Endothelial cell (in vitro differentiated cells): ENCODE measurements around the gene BACH2. TPM values are rescaled to one million over a fixed set of nuclear protein-coding genes. Genes with fewer than 3 reads are reported as not detected.

Experiments
- DNase-seq: peaks from one replicate; pipeline ENCODE4 v3.0.0; 2021; ENCODE audit warnings: low spot score
- H3K27ac Mint-ChIP-seq: one replicate; pipeline ENCODE4 v1.8.0; 2021; ENCODE audit warnings: mixed read lengths, inconsistent platforms; ENCODE audit not compliant: unreplicated experiment
- H3K27me3 Mint-ChIP-seq: one replicate; pipeline ENCODE4 v1.8.0; 2021; ENCODE audit warnings: mild to moderate bottlenecking, moderate library complexity, mixed read lengths, inconsistent platforms; ENCODE audit not compliant: unreplicated experiment
- H3K36me3 Mint-ChIP-seq: one replicate; pipeline ENCODE4 v1.8.0; 2021; ENCODE audit warnings: mild to moderate bottlenecking, low read depth, mixed read lengths, inconsistent platforms; ENCODE audit not compliant: unreplicated experiment
- H3K4me1 Mint-ChIP-seq: one replicate; pipeline ENCODE4 v1.8.0; 2021; ENCODE audit warnings: mild to moderate bottlenecking, mixed read lengths, inconsistent platforms; ENCODE audit not compliant: unreplicated experiment
- H3K4me3 Mint-ChIP-seq: one replicate; pipeline ENCODE4 v1.8.0; 2021; ENCODE audit warnings: mild to moderate bottlenecking, mixed read lengths, inconsistent platforms; ENCODE audit not compliant: unreplicated experiment
- H3K9me3 Mint-ChIP-seq: one replicate; pipeline ENCODE4 v1.8.0; 2021; ENCODE audit warnings: mixed read lengths, inconsistent platforms; ENCODE audit not compliant: unreplicated experiment
- total RNA-seq: library from RNA; stranded (reverse); fragmentation: NEBNext Ultra II Directional; extraction: Animal tissue kit (Norgen Biotek cat#: 25700); gene quantifications from one replicate; pipeline ENCODE4 v1.2.1, GENCODE V29; 2021; ENCODE audit not compliant: unreplicated experiment
- TF ChIP-seq, protein P1 (sequence below): fragments of 200-600 bp; sonication (generic); IDR thresholded peaks from one replicate; pipeline ENCODE4 v1.5.0; 2021; ENCODE audit warnings: antibody characterized with exemption; ENCODE audit not compliant: unreplicated experiment

The BACH2 gene
- total RNA-seq, 1 donor from 2014 or later: 3.9 TPM

DNA sequence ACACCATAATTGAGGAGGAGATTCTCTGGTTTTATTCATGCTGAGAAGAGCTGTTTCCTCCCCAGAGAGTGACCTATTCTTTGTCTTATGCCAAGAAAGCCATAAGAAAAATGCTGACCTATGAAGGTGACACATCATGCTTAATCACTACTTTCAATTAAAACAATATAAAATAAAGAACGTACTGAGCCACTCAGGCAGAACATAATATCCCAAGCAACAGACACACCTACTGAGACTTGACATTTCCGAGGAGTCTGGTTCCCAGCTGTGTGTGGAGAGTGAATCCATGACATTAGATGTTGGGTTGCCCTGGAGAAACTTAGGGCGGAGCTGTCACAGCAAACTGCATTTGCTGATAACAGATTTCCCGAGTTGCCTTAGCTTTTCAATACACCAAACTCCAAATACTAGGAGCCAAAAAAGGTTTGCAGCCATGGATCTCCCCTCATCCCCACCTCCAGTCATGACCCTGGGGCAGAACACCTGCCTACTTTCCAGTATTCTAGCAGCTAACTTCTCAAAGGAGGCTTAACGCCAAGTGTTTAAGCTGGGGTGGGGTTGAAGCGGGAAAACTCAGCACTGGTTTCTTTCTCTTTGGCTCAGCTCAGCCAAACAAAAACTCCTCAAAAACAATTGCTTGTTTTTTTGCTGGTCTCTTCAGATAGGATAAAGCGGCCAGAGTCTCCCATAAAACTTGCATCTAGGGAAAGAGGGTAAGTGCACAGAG is 92.2 kb downstream of the BACH2 start:
- Mint-ChIP-seq H3K4me3 (no peak overlapping the region), H3K27ac (no peak overlapping the region), H3K9me3 (no peaks in the 10 kb centered on the region), H3K27me3 (no peaks in the 10 kb centered on the region), H3K36me3 (no peaks in the 10 kb centered on the region), H3K4me1 (peaks cover 7% of the 10 kb centered on the region)
- DNase-seq: no peak
- TF ChIP-seq, protein P1, sequence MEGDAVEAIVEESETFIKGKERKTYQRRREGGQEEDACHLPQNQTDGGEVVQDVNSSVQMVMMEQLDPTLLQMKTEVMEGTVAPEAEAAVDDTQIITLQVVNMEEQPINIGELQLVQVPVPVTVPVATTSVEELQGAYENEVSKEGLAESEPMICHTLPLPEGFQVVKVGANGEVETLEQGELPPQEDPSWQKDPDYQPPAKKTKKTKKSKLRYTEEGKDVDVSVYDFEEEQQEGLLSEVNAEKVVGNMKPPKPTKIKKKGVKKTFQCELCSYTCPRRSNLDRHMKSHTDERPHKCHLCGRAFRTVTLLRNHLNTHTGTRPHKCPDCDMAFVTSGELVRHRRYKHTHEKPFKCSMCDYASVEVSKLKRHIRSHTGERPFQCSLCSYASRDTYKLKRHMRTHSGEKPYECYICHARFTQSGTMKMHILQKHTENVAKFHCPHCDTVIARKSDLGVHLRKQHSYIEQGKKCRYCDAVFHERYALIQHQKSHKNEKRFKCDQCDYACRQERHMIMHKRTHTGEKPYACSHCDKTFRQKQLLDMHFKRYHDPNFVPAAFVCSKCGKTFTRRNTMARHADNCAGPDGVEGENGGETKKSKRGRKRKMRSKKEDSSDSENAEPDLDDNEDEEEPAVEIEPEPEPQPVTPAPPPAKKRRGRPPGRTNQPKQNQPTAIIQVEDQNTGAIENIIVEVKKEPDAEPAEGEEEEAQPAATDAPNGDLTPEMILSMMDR: no peak

DNA sequence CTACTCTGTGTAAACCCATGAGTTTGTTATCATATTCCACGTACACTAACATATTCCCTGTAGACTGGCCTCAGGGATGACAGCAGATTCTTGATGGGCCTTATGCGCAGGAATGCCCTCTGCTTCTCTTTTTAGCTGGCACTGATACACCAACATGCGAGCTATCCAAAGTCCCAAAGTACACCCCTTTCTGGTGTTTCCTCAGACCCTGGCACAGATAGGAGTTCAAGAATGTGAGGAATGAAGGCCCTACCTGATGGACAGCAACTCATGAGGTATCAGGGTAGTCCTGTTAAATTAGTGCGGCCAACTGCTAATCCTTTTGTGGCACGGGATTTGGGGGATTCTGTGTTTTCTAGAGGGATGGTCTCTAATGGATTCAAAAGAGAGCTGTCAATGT is 93.0 kb downstream of the BACH2 start:
- Mint-ChIP-seq H3K27me3 (no peaks in the 10 kb centered on the region), H3K4me3 (no peak overlapping the region), H3K9me3 (no peaks in the 10 kb centered on the region), H3K4me1 (peaks cover 7% of the 10 kb centered on the region), H3K27ac (no peak overlapping the region), H3K36me3 (no peaks in the 10 kb centered on the region)
- TF ChIP-seq, protein P1: no peak
- DNase-seq: no peak

DNA sequence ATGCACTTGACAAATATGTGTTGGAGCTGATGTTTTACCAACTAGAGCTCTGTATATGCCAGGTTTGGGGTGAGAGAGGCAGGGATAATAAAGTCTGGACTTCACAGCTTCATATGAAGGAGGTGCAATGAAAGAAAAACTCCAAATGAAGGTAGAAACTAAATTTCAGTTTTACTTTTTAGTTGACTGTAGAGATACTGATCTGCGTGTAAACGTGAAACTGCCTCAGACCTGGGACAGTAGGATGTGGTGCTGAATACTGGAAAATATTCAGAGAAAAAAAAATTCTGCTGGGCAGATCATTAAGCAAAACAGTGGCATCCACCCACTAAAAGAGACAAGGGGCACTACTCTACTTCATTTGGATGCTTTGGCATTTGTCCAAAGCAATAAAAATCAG is 94.5 kb downstream of the BACH2 start:
- peaks cover 5% of the 10 kb centered on the region for H3K9me3 Mint-ChIP-seq
- TF ChIP-seq, protein P1: no peak
- no peak for DNase-seq
- H3K4me1 Mint-ChIP-seq: peaks cover 7% of the 10 kb centered on the region
- no peak overlapping the region for H3K27ac Mint-ChIP-seq
- H3K36me3 Mint-ChIP-seq: peaks cover 6% of the 10 kb centered on the region
- H3K27me3 Mint-ChIP-seq: peaks cover 3% of the 10 kb centered on the region
- H3K4me3 Mint-ChIP-seq: no peak overlapping the region

DNA sequence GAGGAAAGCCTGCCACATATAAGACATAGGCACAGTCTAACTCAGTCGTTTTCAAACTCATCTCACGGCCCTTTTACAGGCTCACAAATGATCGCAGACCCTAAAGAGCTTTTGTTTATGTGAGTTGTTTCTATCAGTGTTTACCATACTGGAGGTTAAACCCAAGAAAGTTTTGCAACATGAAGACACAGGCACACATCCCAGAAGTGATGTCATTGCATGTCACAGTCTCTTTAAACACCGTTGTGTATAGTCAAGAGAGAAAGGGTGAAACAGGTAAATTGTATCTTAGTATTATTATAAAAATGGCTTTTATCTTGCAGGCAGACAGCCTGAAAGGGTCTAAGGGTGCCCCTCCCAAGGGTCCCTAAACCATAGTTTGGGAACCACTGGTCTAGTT is 96.7 kb downstream of the BACH2 start:
- DNase-seq: no peak
- TF ChIP-seq, protein P1: no peak

DNA sequence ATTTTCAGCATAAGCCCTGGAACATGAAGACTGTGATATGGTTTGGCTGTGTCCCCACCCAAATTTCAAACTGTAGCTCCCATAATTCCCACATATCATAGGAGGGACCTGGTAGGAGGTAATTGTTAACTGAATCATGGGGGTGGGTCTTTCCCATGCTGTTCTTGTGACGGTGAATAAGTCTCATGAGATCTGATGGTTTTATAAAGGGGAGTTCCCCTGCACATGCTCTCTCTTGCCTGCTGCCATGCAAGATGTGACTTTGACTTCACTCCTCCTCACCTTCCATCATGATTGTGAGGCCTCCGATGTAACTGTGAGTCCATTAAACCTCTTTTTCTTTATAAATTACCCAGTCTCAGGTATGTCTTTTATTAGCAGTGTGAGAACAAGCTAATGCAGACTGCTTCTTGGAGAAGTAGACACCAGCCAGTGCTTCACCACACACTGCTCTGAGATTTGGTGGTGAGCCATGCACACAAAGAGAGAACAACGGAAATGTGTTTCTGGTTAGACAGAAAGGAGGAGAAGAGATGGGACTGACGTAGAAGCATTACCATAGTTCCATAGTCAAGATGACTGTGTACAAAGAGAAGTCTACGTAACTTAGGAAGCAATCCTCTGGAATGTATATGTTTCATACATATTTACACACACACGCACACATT is 97.8 kb downstream of the BACH2 start:
- H3K4me1 Mint-ChIP-seq: peaks cover 10% of the 10 kb centered on the region
- H3K27me3 Mint-ChIP-seq: peaks cover 3% of the 10 kb centered on the region
- no peak overlapping the region for H3K4me3 Mint-ChIP-seq
- H3K9me3 Mint-ChIP-seq: peaks cover 5% of the 10 kb centered on the region
- no peak for DNase-seq
- H3K36me3 Mint-ChIP-seq: peaks cover 6% of the 10 kb centered on the region
- TF ChIP-seq, protein P1: no peak
- no peak overlapping the region for H3K27ac Mint-ChIP-seq

More for the DNA sequence above, 96.7 kb downstream of the BACH2 start:
- Mint-ChIP-seq H3K4me3 (no peak overlapping the region), H3K9me3 (peaks cover 5% of the 10 kb centered on the region), H3K27ac (no peak overlapping the region), H3K36me3 (peaks cover 6% of the 10 kb centered on the region), H3K4me1 (peaks cover 4% of the 10 kb centered on the region), H3K27me3 (peaks cover 3% of the 10 kb centered on the region)
